ENCODE data around the gene MPRIP.

Gene MPRIP

GRCh38 chr17:17086585-17086984, 44.3 kb downstream of the MPRIP start:
- DNase-seq (ENCODE audit: low spot score), result no peak

- DNase-seq (ENCODE audit: low spot score), result peak; percentile 41
These were observed 45.3 kb downstream of the MPRIP start for GRCh38 chr17:17087424-17088015.

GRCh38 chr17:17088086-17088485, 45.8 kb downstream of the MPRIP start:
- no peak for DNase-seq (ENCODE audit: low spot score)

- DNase-seq (ENCODE audit: low spot score), result no peak
These were observed 46.6 kb downstream of the MPRIP start for GRCh38 chr17:17088541-17089525.

GRCh38 chr17:17089796-17090641, 47.8 kb downstream of the MPRIP start:
- DNase-seq (ENCODE audit: low spot score), result no peak

- no peak for DNase-seq (ENCODE audit: low spot score)
These were observed 48.4 kb downstream of the MPRIP start for GRCh38 chr17:17090642-17091103.

- DNase-seq (ENCODE audit: low spot score), result no peak
These were observed 49.0 kb downstream of the MPRIP start for GRCh38 chr17:17091276-17091675.

GRCh38 chr17:17091856-17092756, 49.8 kb downstream of the MPRIP start:
- DNase-seq (ENCODE audit: low spot score), result no peak

- DNase-seq (ENCODE audit: low spot score), result no peak
These were observed 51.5 kb downstream of the MPRIP start for GRCh38 chr17:17093764-17094163.

GRCh38 chr17:17096438-17097178, 54.4 kb downstream of the MPRIP start:
- DNase-seq (ENCODE audit: low spot score), result no peak

- DNase-seq (ENCODE audit: low spot score), result no peak
These were observed 55.6 kb downstream of the MPRIP start for GRCh38 chr17:17097763-17098345.

GRCh38 chr17:17098551-17099179, 56.4 kb downstream of the MPRIP start:
- no peak for DNase-seq (ENCODE audit: low spot score)

- peak; percentile 42 for DNase-seq (ENCODE audit: low spot score)
These were observed 59.9 kb downstream of the MPRIP start for GRCh38 chr17:17102176-17102575.

- DNase-seq (ENCODE audit: low spot score), result peak; percentile 41
These were observed 60.9 kb downstream of the MPRIP start for GRCh38 chr17:17103160-17103559.

- no peak for DNase-seq (ENCODE audit: low spot score)
These were observed 61.8 kb downstream of the MPRIP start for GRCh38 chr17:17104036-17104435.

- peak; percentile 42 for DNase-seq (ENCODE audit: low spot score)
These were observed 62.2 kb downstream of the MPRIP start for GRCh38 chr17:17104494-17104893.

GRCh38 chr17:17105976-17106375, 63.7 kb downstream of the MPRIP start:
- DNase-seq (ENCODE audit: low spot score), result no peak

GRCh38 chr17:17106756-17107155, 64.5 kb downstream of the MPRIP start:
- DNase-seq (ENCODE audit: low spot score), result no peak

GRCh38 chr17:17107281-17107680, 65.0 kb downstream of the MPRIP start:
- no peak for DNase-seq (ENCODE audit: low spot score)
